Endometrial microvascular endothelial cells (primary cell): ENCODE measurements around the gene EIF4B. TPM values are rescaled to one million over a fixed set of nuclear protein-coding genes. Genes with fewer than 3 reads are reported as not detected.

ENCODE experiments used
- in situ Hi-C: cut with HindIII; loops from 2 replicates; pipeline ENCODE4 v1.10.0; 2017; ENCODE audit warnings: low sequenced_read_pairs, low pct_unique_long_range_greater_than_20kb; ENCODE audit errors: inconsistent ontology term
- total RNA-seq: library from RNA; depleted of rRNA; stranded (reverse); fragments of >200 nt; gene quantifications from one replicate; pipeline ENCODE4 v1.2.3, GENCODE V29; 2015; ENCODE audit errors: inconsistent ontology term

EIF4B gene
- total RNA-seq, 1 donor from 2014 or later = 363 TPM

DNA sequence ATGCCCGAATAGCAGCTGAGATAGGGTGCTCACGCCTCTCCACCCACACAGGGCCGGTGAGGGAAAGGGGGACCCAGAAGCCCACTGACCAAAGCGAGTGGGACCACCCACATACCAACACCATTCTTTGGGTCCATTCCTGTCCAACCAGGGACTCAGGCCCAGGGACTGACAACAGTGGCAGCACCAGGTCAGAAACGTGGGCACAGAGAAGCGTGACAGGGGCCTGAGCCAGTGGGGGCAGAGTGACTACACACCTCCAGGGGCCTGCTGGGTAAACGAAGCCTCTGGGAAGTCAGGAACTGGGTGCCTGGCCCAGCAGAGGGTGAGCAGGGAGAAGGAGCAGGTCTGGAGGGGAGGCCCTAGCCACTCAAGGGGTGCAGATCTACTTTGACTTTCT lies 59.2 kb downstream of the EIF4B start:
- in situ Hi-C loops = no loop called here

DNA sequence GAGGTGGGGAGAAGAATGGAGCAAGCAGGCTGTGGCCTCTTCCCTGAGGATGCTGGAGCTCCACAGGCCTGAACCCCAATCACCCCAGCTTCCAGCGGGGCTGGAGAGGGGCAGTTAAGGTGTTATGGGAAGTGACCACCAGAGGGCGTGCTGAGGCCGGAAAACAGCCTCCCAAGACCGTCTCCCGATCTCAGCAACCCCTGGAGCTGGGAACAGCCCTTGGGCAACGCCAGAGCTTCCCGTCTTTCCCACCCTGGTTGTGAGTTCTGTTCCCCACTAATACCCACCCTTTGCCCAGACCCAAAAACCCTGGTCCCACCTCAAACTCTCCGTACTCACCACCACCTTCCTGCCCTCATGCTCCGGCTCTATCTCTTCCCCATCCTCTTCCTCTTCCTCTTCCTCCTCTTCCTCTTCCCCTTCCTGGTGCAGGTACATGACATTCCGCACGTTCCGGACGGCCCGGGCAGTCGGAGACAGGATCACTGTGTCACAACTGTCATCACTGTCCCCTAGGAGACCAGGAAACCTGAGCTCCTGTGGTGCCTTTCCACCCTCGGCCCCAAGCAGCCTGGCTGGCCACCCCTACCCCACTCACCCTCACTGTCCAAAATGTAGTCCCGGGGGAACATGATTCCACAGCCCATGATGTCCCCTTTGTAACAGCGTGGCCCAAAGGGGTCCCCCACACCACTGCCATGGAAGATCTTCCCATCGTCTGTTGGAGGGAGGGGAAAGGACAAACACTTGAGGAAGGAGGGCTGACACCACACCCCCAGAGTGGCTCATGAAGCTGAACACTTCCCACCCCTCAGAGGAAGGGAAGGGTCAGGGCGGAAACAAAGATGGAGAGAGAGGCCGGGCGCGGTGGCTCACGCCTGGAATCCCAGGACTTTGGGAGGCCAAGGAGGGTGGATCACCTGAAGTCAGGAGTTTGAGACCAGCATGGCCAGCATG lies 60.0 kb downstream of the EIF4B start:
- in situ Hi-C loops = no loop called here

DNA sequence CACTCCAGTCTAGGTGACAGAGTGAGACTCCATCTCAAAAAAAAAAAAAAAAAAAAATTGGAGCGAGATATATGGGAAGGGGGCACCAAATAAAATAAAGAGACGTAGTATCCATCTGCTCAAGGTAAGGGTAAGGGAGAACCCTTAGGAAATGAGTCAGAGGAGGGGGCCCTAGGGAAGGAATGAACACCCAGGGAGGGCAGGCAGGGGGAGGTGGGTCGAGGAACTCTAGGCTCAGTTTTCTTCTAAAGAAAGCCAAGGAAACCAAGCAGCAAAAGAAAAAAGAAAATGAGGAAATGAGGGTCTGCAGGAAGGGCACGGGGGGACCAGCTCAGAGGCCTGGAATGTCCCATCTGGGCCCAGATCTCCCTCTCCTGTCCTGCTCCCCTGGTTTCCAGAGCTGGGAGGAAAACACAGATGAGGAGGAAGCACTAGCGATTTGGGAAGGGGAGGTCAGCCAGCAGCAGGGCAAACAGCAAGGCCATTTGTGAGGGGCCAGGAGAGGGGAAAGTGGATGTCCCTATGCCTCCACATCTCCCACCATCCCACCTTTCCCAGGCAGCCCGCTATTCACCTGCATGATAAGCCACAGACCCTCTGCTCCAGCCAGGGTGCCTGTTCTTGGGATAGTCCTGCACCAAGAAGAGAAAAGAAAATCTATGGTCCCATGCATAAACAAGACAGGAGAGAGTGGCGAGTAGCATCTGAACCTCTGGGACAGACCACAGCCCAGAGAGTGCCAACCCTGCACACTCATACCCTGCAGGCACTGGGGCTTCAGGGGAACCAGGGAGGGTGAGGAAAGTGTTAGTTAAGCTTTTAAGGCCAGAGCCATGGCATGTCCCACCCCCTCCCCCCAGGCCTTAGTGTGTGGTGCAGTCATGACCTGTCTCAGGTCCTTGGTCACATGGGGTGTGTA lies 61.1 kb downstream of the EIF4B start:
- in situ Hi-C loops = no loop called here

DNA sequence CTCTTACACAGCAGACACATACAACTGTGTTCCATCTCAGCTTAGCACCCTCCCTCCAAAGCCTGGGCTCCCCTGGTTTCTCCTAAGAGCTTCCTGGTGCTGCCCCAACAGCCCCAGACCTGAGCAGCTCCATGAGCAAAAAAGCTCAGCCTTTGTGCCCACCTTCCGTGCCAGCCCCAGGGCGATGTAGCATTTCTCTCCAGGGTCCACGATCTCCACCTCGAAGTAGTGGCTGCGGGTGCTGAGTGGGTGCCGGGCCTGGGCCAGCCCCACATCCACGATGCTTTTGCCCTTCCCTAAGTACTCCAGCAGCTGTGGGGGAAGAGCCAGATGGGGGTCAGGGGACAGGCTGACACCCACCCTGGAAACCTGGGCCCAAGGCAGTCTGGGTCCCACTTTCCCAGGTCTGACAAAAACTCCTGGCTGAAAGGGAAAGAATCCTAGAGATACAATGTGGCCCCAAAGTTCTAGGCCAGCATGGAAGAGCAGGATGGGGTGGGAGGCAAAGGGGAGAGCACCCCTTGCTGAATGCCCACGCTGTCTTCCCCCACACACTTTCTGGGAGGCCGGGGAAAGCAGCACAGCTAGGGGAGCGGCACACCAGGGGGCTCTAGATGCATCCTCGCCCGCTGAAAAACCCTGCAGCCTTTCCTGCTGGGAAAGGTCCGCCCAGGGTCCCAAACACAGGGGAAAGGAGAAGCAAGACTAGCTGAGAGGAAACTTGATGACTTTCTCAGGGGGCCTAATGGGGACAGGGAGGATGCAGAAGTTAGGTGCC lies 61.9 kb downstream of the EIF4B start:
- in situ Hi-C loops = no loop called here

DNA sequence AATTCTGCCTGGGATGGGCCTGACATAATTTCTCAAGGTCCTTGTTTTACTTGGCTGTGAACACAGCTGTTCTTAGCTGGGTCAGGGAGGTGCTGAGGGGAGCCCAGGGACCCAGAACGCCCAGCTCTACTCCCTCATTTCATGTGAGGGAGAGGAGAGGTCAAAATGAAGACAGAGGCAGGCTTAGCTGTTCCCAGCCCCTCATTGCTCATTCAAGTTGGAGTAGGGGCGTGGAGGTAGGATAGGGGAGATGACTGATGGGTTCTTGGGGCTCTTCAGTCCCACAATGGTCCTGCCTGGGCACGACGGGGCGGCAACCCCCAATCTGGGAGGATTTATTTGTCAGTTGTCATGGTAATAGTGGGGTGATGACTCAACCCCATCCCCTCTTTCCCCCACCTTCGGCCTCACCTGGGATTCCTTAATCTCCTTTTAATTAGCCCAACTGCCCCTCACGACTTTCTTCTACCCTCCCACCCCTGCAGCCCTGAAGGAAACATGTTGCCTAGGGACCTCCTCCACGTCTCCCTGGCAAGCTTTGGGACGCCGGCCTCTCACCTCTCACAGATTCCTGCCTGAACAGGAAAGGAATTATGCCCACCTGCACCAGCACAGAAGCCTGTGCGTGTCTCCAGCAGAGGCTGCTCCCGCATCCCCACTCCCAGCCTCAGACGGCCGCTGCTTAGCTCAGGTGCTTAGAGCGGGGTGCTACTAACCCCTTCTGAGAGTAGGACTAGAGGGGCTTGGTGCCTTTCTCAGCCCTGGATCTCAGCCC lies 62.7 kb downstream of the EIF4B start:
- in situ Hi-C loops = no loop called here

DNA sequence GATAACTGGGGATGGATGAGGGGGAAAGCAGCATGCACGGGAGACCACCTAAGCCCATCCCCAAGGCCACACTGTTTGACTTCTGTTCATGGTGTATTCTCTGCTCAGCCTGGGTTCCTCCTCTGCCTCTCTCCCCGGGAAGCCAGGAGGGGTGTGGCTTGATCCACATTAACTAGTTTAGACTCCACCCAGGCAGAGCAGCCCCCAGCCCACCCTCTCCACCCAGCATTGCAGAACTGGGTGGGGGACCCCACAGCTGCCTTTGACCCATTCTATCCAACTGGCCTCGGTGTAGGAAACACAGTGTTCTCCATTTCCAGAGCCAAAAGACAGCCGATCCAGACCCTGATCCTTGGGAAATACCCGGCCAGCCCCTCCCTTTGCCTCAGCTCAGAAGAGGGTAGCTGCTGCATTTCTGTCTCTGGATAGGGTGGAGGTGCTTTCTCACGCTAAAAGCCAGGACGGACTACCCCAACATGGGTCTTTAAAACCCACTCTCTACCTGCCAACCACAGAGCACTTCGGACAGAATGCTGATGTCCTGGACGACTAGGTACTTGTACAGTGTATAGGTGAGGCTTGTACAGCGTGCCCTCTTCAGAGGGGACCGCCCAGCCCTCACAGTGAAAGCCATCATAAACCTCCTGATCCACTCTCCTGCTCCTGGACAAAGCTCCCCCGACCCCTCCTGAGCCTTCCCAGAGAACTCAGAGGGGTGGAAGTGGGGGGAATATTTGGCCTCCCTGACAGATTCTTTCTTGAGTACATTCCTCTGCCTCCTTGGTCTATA lies 63.6 kb downstream of the EIF4B start:
- in situ Hi-C loops = no loop called here

DNA sequence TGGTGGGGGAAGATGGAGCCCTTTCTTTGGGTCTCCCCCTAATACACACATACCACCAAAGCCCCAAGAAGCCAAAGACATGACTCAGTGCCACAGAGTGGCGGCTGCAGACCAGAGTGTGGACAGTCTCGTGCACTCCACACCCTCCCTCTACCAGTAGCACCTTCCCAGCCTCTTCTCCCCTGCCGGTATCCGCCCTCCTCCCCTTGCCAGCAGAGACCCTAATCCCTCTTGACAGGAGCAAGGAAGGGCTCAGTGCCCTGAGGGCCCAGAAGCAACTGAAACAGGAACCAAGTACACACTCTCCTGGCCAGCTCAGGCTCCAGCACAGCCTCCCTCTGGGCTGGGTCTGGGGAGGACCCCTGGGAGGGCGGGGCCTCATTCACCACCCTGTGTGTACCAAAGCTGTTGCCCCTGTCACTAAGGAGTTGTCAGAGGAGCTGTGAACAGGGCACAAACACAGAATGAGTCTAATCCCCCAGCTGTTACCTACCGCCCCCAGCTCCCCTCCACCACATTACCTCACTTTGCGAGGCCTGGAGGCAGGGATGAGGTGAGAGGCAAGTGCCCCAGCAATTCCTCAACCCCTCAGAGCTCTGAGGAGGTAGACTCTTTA lies 64.7 kb downstream of the EIF4B start:
- in situ Hi-C loops = no loop called here

DNA sequence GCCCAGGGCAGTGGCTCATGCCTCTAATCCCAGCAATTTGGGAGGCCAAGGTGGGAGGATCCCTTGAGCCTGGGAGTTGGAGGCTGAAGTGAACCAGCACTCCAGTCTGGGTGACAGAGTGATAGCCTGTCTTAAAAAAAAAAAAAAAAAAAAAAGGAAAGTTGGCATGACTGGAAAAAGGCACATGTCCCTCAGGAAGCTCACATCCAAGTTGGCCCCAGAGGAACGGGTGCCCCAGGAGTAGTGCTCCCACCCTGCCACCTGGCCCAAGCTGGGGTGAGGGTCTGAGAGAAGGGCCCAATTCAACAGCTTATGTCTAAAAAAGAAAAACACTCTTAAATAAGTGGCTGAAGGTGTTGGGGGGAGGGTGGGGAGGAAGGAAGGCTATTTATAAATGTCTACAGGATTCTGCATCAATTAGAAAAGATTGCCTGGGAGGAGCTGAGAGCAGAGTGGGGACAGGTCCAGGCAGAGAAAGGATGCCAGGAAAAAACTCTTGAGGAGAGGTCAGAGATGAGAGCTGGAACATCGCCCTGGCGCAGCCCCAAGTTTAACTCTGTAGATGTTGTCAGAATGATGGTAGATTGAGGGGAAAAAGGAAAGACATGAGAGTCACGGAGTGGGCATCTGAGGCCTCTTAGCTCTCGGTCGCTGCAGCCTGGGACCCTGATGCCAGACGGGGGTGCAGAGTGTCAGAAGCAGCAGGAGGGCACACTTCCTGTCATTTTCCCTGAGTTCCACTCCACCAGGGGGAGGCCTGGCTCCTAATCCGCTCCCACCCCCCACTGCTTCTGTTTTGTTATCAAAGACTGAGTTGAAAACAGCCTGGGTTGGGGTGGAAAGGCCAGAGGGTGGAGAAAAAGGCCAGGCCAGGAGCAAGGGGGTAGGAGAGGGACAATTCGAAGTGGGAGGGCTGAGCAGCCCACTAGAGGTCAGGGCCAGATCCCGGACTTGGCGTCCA lies 65.6 kb downstream of the EIF4B start:
- in situ Hi-C loops = no loop called here

DNA sequence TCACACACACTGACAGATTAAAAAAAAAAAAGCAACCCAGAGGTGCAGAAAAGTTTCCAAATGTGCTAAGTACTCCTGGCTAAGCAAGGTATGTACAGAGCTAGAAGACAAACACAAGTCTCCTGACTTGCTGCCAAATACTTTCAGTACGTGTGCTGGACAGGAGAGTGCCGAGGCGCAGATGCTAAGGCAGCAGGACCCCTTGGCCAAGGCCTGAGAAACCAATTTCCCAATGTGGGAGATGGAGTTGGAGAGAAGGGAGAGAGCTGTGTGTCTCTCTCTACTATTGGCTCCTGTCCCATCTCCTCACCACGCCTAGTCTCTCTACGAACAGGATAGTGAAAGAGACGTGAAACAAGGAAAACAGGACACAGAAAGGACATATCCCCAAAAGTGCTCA lies 67.6 kb downstream of the EIF4B start:
- in situ Hi-C loops = no loop called here

DNA sequence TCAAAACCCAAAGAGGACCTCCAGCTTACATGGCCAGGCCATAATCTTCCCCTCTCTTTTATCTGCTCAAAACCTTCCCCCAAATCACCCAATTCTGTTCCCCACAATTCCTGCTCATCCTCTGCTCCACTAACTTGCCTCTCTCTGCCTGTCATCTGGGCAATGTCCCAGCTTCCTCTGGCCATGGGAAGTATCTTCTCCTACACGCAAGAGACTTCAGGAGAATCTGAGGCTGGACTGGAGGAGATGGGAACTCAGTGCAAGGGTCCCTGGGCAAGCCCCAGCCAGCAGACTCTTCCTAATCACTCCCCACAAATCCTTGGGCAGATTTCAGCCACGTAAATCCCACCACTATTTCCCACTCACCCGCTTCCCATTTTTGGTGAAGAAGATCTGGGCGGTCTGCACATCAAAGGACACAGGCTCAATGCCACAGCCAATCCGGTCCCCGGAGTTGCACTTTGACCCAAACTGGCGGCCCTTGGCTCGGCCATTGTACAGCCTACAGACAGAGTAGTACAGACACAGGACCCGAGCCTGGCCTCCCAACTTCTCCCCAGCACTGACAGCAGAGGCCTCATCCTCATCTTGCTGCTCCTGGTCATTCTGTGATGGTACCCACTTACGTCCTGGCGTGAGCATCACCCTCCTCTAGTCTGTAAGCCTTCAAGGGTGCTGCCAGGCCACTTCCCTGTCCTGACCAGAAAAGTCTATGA lies 68.2 kb downstream of the EIF4B start:
- in situ Hi-C loops = no loop called here

DNA sequence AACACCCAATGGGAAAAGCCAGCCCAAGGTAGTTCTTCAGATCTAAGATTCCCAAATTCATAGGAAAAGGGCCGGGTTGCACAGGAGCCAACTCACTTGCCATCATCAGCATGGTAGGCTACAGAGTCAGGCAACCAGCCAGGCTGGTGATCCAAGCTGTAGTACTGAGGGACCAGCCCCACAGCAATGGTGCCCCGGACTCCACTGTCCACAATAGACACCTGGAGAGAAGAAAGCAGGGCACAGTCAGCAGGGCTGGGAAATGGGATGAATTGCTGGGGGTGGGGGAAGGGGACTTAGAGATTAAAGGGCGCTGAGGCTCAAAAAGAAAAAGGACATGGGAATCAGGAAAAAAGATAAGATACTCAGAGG lies 68.7 kb downstream of the EIF4B start:
- in situ Hi-C loops = no loop called here

DNA sequence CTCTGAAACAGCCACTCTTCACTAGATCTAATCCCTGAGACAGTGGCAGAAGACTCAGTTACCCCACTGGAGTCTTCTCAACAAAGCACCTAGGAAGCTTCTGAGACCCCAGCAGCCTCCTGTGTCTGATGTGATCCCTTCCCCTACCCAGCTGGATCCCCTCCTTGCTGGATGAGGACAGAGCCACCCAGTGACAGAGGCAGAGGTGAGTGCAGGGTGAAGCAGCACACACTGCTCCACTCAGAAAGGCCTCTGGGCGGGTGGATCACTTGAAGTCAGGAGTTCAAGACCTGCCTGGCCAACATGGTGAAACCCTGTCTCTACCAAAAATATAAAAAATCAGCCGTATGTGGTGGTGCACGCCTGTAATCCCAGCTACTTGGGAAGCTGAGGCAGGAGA lies 70.2 kb downstream of the EIF4B start:
- in situ Hi-C loops = no loop called here

DNA sequence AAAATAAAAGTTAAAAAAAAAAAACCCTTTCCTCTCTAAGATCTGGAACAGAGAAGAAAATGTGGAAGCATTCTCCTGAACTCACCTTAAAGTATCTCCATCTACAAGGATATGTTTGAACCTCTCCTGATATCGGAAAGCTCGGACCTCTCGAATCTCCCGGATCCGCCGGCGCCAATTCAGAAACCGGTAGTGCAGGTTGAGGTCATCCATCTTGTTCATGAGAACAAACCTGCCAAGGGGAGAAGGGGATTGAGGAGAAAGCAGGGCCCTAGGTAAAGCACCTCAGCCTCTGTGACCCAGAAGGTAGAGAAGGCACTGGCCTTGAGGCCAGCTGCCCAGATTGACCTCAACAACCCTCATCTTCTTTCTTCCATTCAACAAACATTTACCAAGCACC lies 70.8 kb downstream of the EIF4B start:
- in situ Hi-C loops = no loop called here

DNA sequence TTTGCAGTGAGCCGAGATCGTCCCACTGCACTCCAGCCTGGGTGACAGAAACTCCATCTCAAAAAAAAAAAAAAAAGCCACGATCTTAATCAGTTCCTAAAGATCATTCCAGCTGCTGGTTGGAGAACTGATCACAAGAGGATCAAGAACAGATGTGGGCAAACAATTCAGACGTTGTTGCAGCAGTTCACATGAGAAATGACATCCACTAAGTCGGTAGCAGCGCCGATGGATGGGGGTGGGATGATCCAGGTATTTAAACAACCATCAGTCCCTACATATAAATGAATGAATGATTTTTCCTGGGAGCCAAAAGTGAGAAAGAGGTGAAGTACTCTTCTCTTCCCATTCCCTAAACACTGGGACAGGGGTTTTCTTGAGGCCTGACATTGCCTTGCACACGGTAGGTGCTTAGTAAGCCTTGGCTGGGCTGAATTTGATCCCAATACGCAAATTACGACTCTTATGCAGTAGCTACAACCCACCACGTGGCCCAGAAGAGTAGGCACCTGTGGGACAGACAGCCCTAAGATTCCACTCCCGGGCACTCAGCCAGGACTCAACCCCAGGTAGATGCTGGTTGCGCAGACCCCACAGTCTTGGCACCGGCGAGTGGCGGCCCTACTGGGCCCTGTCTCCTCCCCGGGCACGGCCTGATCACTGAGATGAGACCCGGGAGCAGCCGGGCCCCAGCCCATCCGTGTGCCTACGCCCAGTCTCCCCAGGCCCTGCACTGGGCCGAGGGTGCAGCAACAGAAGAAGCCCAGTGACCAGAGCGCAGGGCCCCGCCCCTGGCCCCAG lies 72.4 kb downstream of the EIF4B start:
- in situ Hi-C loops = no loop called here
